Omental fat pad (tissue), 4 donors: ENCODE measurements around the gene EPHA6. TPM values are rescaled to one million over a fixed set of nuclear protein-coding genes. Genes with fewer than 3 reads are reported as not detected.
"Not testable (repeated sequence)": the region's sequence is repeated elsewhere in the genome, so short reads cannot be mapped to it uniquely, and the experiment has no call there.

Experiments used
- ATAC-seq: fragments of 150-250 bp; one replicate; pipeline ENCODE4 v1.9.1; 2016; ENCODE audit warnings: mild to moderate bottlenecking, moderate library complexity; ENCODE audit not compliant: low FRiP score
- DNase-seq: peaks from one replicate; pipeline ENCODE4 v3.0.0-alpha.2; 2019; ENCODE audit warnings: low spot score
- CTCF ChIP-seq, 3 donors: fragments of 450-650 bp; IDR thresholded peaks; one replicate each; pipeline ENCODE4 v1.5.1; 2016 to 2017; ENCODE audit warnings: antibody characterized with exemption in 3 of 3, mild to moderate bottlenecking in 3 of 3, moderate library complexity in 2 of 3
- total RNA-seq, 4 donors: library from RNA; depleted of rRNA; stranded (reverse); fragments of >200 nt; gene quantifications; one replicate each; pipeline ENCODE4 v1.1.0, GENCODE V29; 2016

The EPHA6 gene
- total RNA-seq, 4 donors from 2014 or later: 0.56 to 5.0 (median 2.4) TPM; not detected in 1

- no peak for TF ChIP-seq CTCF (IDR thresholded peaks at IDR 0.05)
- no peak for ATAC-seq
- no peak for DNase-seq
Measured at GRCh38 chr3:97259263-97259662, 444.9 kb downstream of the EPHA6 start.

- no peak for ATAC-seq
- no peak for TF ChIP-seq CTCF (IDR thresholded peaks at IDR 0.05)
- DNase-seq: no peak
Measured at GRCh38 chr3:97264180-97264579, 449.8 kb downstream of the EPHA6 start.

GRCh38 chr3:97265237-97266005 lies 451.0 kb downstream of the EPHA6 start:
- no peak for TF ChIP-seq CTCF (IDR thresholded peaks at IDR 0.05)
- no peak for DNase-seq
- no peak for ATAC-seq

- TF ChIP-seq CTCF (IDR thresholded peaks at IDR 0.05): no peak
- ATAC-seq (no peak), DNase-seq (no peak)
Measured at GRCh38 chr3:97269202-97269601, 454.8 kb downstream of the EPHA6 start.

- DNase-seq, ATAC-seq: not testable (repeated sequence)
Measured at GRCh38 chr3:97276879-97277550, 462.6 kb downstream of the EPHA6 start.

- ATAC-seq (no peak), DNase-seq (no peak)
- TF ChIP-seq CTCF (IDR thresholded peaks at IDR 0.05): no peak
Measured at GRCh38 chr3:97277708-97278107, 463.3 kb downstream of the EPHA6 start.

- ATAC-seq: no peak
- TF ChIP-seq CTCF (IDR thresholded peaks at IDR 0.05): no peak
- no peak for DNase-seq
Measured at GRCh38 chr3:97278506-97278905, 464.1 kb downstream of the EPHA6 start.
